GM23248 (cell line): Measurements from ENCODE around the gene MYO18B. TPM values are rescaled to one million over a fixed set of nuclear protein-coding genes. Genes with fewer than 3 reads are reported as not detected.

ENCODE experiments used
- DNase-seq: peaks from one replicate; pipeline ENCODE4 v3.0.0-alpha.2; 2015
- H2AFZ ChIP-seq: fragments of 200-600 bp; sonication (generic); 2 replicates; pipeline ENCODE4 v1.6.1; 2016; ENCODE audit warnings: antibody characterized with exemption
- H3F3A ChIP-seq: fragments of 200-600 bp; sonication (generic); 2 replicates; pipeline ENCODE4 v1.6.1; 2016; ENCODE audit warnings: mild to moderate bottlenecking, antibody characterized with exemption, mixed run types; ENCODE audit not compliant: insufficient read depth
- H3K27ac ChIP-seq: fragments of 200-600 bp; sonication (generic); 2 replicates; pipeline ENCODE4 v1.5.1; 2016; ENCODE audit warnings: mild to moderate bottlenecking
- H3K27me3 ChIP-seq: fragments of 200-600 bp; sonication (generic); replicated peaks from 2 replicates; pipeline ENCODE4 v1.6.1; 2016; ENCODE audit warnings: mild to moderate bottlenecking; ENCODE audit not compliant: insufficient read depth
- H3K36me3 ChIP-seq: fragments of 200-600 bp; sonication (generic); 2 replicates; pipeline ENCODE4 v1.6.1; 2016; ENCODE audit warnings: low read depth, mild to moderate bottlenecking
- H3K4me1 ChIP-seq: fragments of 200-600 bp; sonication (generic); 2 replicates; pipeline ENCODE4 v1.6.1; 2016; ENCODE audit warnings: mild to moderate bottlenecking; ENCODE audit not compliant: insufficient read depth
- H3K4me2 ChIP-seq: fragments of 200-600 bp; sonication (generic); one replicate; pipeline ENCODE4 v1.6.1; 2016; ENCODE audit warnings: mild to moderate bottlenecking; ENCODE audit not compliant: unreplicated experiment
- H3K4me3 ChIP-seq: fragments of 200-600 bp; sonication (generic); 2 replicates; pipeline ENCODE4 v1.5.1; 2016; ENCODE audit warnings: mild to moderate bottlenecking
- H3K79me2 ChIP-seq: fragments of 200-600 bp; sonication (generic); 2 replicates; pipeline ENCODE4 v1.6.1; 2016; ENCODE audit warnings: mild to moderate bottlenecking; ENCODE audit not compliant: insufficient read depth
- H3K9ac ChIP-seq: fragments of 200-600 bp; sonication (generic); 2 replicates; pipeline ENCODE4 v1.6.1; 2016; ENCODE audit warnings: mild to moderate bottlenecking
- H3K9me2 ChIP-seq: fragments of 200-600 bp; sonication (generic); 2 replicates; pipeline ENCODE4 v1.6.1; 2016; ENCODE audit warnings: mixed run types, mild to moderate bottlenecking, moderate library complexity; ENCODE audit not compliant: insufficient read depth
- H3K9me3 ChIP-seq: fragments of 200-600 bp; sonication (generic); one replicate; pipeline ENCODE4 v1.6.1; 2017; ENCODE audit warnings: low read depth
- H4K20me1 ChIP-seq: fragments of 200-600 bp; sonication (generic); 2 replicates; pipeline ENCODE4 v1.6.0; 2016; ENCODE audit not compliant: insufficient read depth
- EZH2 ChIP-seq: fragments of 200-600 bp; sonication (generic); IDR thresholded peaks from 2 replicates; pipeline ENCODE4 v1.6.1; 2018; ENCODE audit warnings: antibody characterized with exemption, mild to moderate bottlenecking; ENCODE audit not compliant: insufficient read depth, poor library complexity, severe bottlenecking
- EZH2phosphoT487 ChIP-seq: fragments of 200-600 bp; sonication (generic); IDR thresholded peaks from 2 replicates; pipeline ENCODE4 v1.6.1; 2018; ENCODE audit warnings: antibody characterized with exemption, moderate library complexity, mild to moderate bottlenecking, low read depth; ENCODE audit not compliant: insufficient read depth
- WGBS, 2 experiments: methylation state at CpG; one replicate each; pipeline ENCODE4 v1.1.6; 2015 to 2017; ENCODE audit warnings: low lambda C conversion rate in 2 of 2, low coverage in 1 of 2; ENCODE audit errors: missing lambda C conversion rate in 2 of 2; 5-methylcytosine and 5-hydroxymethylcytosine counted together
- in situ Hi-C: fragments of 300-500 bp; cut with MboI; formaldehyde crosslinking; loops from 2 replicates; pipeline ENCODE4 v1.15.0; 2020
- polyA plus RNA-seq: library from polyadenylated mRNA; unstranded; fragments of >200 nt; fragmentation: Nextera tagmentation; extraction: Ambion mirVana; gene quantifications from 2 replicates; pipeline ENCODE4 v1.2.1, GENCODE V29; 2016
- total RNA-seq: library from RNA; depleted of rRNA; stranded (reverse); fragments of >200 nt; shearing (Covaris generic); gene quantifications from 2 replicates; pipeline ENCODE4 v1.2.3, GENCODE V29; 2014

The MYO18B gene
- total and polyA plus RNA-seq, 2 experiments from 2014 or later = not detected

DNA sequence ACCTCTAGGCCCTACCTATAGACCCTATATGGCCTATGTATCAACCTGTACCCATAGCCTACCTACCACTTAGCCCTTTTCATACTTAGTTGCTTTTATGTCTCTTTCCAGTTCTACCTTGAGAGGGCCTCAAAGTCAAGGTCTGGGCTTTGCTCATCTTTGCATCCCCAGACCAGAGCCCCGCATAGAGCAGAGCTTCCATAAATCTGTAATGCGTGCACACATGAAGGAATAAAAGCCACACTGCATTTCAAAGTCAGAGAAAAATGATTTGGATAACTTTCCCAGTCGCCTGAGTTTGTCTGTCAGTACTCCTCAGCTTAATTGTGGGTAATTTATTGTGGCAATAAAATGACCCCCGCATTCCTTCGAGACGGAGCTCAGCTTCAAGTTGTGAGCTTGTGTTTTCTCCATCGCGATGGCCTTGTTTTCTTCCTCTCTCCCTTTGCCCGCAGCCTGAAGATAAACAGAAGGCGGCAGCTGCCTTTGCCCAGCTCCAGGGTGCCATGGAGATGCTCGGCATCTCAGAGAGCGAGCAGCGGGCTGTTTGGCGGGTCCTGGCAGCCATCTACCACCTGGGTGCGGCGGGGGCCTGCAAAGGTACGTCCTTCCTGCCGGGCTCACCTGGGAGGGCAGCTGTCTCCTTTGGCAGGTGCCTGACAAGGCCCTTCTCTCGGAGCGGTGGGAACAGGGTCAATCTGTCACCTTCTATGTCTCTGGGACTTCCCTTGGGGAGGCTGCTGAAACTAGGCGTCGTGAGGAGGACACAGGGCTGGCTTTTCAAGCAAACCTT, 55.7 kb downstream of the MYO18B start:
- DNase-seq = no peak
- Histone ChIP-seq H4K20me1 (no peaks in the 10 kb centered on the region), H3F3A (no peaks in the 10 kb centered on the region), H3K4me3 (no peak overlapping the region), H2AFZ (no peak overlapping the region), H3K27me3 (peaks cover 4% of the 10 kb centered on the region; the same call in 1 of the 2 replicates), H3K27ac (no peak overlapping the region), H3K9me3 (no peaks in the 10 kb centered on the region), H3K4me2 (no peak overlapping the region), H3K9ac (no peak overlapping the region), H3K79me2 (no peaks in the 10 kb centered on the region), H3K4me1 (no peaks in the 10 kb centered on the region), H3K9me2 (no peaks in the 10 kb centered on the region), H3K36me3 (no peaks in the 10 kb centered on the region)
- TF ChIP-seq EZH2phosphoT487 (no peak), EZH2 (no peak)
- 14% methylated on average over 19 to 22 of the region's 22 CpGs for whole genome bisulfite sequencing, 2 experiments
- in situ Hi-C loops = no loop called here

GRCh38 chr22:25800766-25801165, 58.8 kb downstream of the MYO18B start:
- no peaks in the 10 kb centered on the region for H3K79me2 ChIP-seq
- no peak overlapping the region for H3K4me2 ChIP-seq
- no peaks in the 10 kb centered on the region; the same call in 1 of the 2 replicates for H3K27me3 ChIP-seq
- H3K9ac ChIP-seq = no peak overlapping the region
- in situ Hi-C loops = no loop called here
- no peak overlapping the region for H3K27ac ChIP-seq
- TF ChIP-seq EZH2phosphoT487 (no peak), EZH2 (no peak)
- no peak overlapping the region for H2AFZ ChIP-seq
- H3K4me3 ChIP-seq = no peak overlapping the region
- no peaks in the 10 kb centered on the region for H3K36me3 ChIP-seq
- no peaks in the 10 kb centered on the region for H3K4me1 ChIP-seq
- 8 to 9% methylated on average over 5 of the region's 5 CpGs for WGBS, 2 experiments
- no peaks in the 10 kb centered on the region for H3K9me2 ChIP-seq
- DNase-seq = no peak
- no peaks in the 10 kb centered on the region for H4K20me1 ChIP-seq
- H3K9me3 ChIP-seq = no peaks in the 10 kb centered on the region
- no peaks in the 10 kb centered on the region for H3F3A ChIP-seq

DNA sequence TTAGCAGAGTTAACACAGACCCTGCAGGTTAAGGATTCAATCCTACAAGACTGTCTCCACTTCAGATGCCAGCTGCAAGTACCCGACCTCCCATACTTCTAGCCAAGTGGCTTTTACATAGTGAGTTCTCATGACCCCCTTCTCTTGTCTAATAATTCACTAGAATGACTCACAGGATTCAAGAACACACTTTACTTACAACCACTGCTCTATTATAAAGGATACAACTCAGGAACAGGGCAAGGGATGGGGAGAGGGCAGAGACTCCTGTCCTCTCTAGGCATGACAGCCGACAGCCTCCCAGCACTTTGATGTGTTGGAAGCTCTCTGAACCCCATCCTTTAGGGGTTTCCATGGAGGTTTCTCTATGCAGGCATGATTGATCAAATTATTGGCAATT, 60.0 kb downstream of the MYO18B start:
- H3K27me3 ChIP-seq = no peaks in the 10 kb centered on the region
- H2AFZ ChIP-seq = no peak overlapping the region
- H3K4me1 ChIP-seq = no peaks in the 10 kb centered on the region
- H3F3A ChIP-seq = no peaks in the 10 kb centered on the region
- H3K9ac ChIP-seq = no peak overlapping the region
- no peak overlapping the region for H3K4me2 ChIP-seq
- no peak for DNase-seq
- no peak overlapping the region for H3K27ac ChIP-seq
- H3K9me3 ChIP-seq = no peaks in the 10 kb centered on the region
- TF ChIP-seq EZH2 = no peak
- no peak for TF ChIP-seq EZH2phosphoT487
- H3K79me2 ChIP-seq = no peaks in the 10 kb centered on the region
- no peak overlapping the region for H3K4me3 ChIP-seq
- H4K20me1 ChIP-seq = no peaks in the 10 kb centered on the region
- H3K36me3 ChIP-seq = no peaks in the 10 kb centered on the region
- 33 to 36% methylated on average over 2 of the region's 2 CpGs for WGBS, 2 experiments
- in situ Hi-C loops = no loop called here
- no peaks in the 10 kb centered on the region for H3K9me2 ChIP-seq

GRCh38 chr22:25804676-25805075, 62.7 kb downstream of the MYO18B start:
- H4K20me1 ChIP-seq = no peaks in the 10 kb centered on the region
- H3K4me3 ChIP-seq = no peak overlapping the region
- no peaks in the 10 kb centered on the region for H3F3A ChIP-seq
- H3K9me3 ChIP-seq = no peaks in the 10 kb centered on the region
- TF ChIP-seq EZH2 (no peak), EZH2phosphoT487 (no peak)
- no peaks in the 10 kb centered on the region for H3K4me1 ChIP-seq
- no peak overlapping the region for H3K4me2 ChIP-seq
- no peaks in the 10 kb centered on the region for H3K9me2 ChIP-seq
- DNase-seq = no peak
- no peaks in the 10 kb centered on the region for H3K79me2 ChIP-seq
- in situ Hi-C loops = no loop called here
- no peak overlapping the region for H2AFZ ChIP-seq
- H3K9ac ChIP-seq = no peak overlapping the region
- H3K36me3 ChIP-seq = no peaks in the 10 kb centered on the region
- WGBS, 2 experiments = 48 to 65% methylated on average over 6 of the region's 6 CpGs
- H3K27ac ChIP-seq = no peak overlapping the region
- no peaks in the 10 kb centered on the region for H3K27me3 ChIP-seq
